ENCODE measurements around the gene SPOP. TPM values are rescaled to one million over a fixed set of nuclear protein-coding genes. Genes with fewer than 3 reads are reported as not detected.

The SPOP gene
- total RNA-seq, 1 experiment from 2014 or later, result 79.9 TPM

- intact Hi-C loops (cut with micrococcal nuclease; ENCODE audit: unreplicated experiment), result no loop called here
- Mint-ChIP-seq H3K27ac (ENCODE audit: unreplicated experiment) (no peak overlapping the region), H3K36me3 (ENCODE audit: insufficient read depth, unreplicated experiment) (peaks cover 10% of the 10 kb centered on the region), H3K4me3 (ENCODE audit: low read depth, unreplicated experiment) (no peak overlapping the region), H3K9me3 (ENCODE audit: low read depth, unreplicated experiment) (no peaks in the 10 kb centered on the region), H3K4me1 (ENCODE audit: low read depth, unreplicated experiment) (no peaks in the 10 kb centered on the region), H3K27me3 (ENCODE audit: unreplicated experiment) (peaks cover 53% of the 10 kb centered on the region)
- CTCF ChIA-PET, result no interaction called here
- BruUV-seq (replicated peaks), result no TSS peak
- no peak for TF ChIP-seq CTCF (IDR thresholded peaks at IDR 0.05; ENCODE audit: unreplicated experiment)
- no peak for DNase-seq
These were observed 96.3 kb downstream of the SPOP start for GRCh38 chr17:49581648-49581998.

GRCh38 chr17:49580981-49581647 is 96.8 kb downstream of the SPOP start:
- Mint-ChIP-seq H3K4me3 (ENCODE audit: low read depth, unreplicated experiment) (no peak overlapping the region), H3K4me1 (ENCODE audit: low read depth, unreplicated experiment) (no peaks in the 10 kb centered on the region), H3K36me3 (ENCODE audit: insufficient read depth, unreplicated experiment) (peaks cover 10% of the 10 kb centered on the region), H3K27ac (ENCODE audit: unreplicated experiment) (no peak overlapping the region), H3K27me3 (ENCODE audit: unreplicated experiment) (peaks cover 58% of the 10 kb centered on the region), H3K9me3 (ENCODE audit: low read depth, unreplicated experiment) (no peaks in the 10 kb centered on the region)
- DNase-seq, result no peak
- intact Hi-C loops (cut with micrococcal nuclease; ENCODE audit: unreplicated experiment), result no loop called here
- no TSS peak for BruUV-seq (replicated peaks)
- no peak for TF ChIP-seq CTCF (IDR thresholded peaks at IDR 0.05; ENCODE audit: unreplicated experiment)
- CTCF ChIA-PET, result no interaction called here

- no peak overlapping the region for H3K27ac Mint-ChIP-seq (ENCODE audit: unreplicated experiment)
- H3K36me3 Mint-ChIP-seq (ENCODE audit: insufficient read depth, unreplicated experiment), result peaks cover 10% of the 10 kb centered on the region
- no peak for DNase-seq
- no peak overlapping the region for H3K4me3 Mint-ChIP-seq (ENCODE audit: low read depth, unreplicated experiment)
- H3K27me3 Mint-ChIP-seq (ENCODE audit: unreplicated experiment), result peaks cover 68% of the 10 kb centered on the region
- BruUV-seq (replicated peaks), result no TSS peak
- intact Hi-C loops (cut with micrococcal nuclease; ENCODE audit: unreplicated experiment), result no loop called here
- TF ChIP-seq CTCF (IDR thresholded peaks at IDR 0.05; ENCODE audit: unreplicated experiment), result no peak
- no peaks in the 10 kb centered on the region for H3K9me3 Mint-ChIP-seq (ENCODE audit: low read depth, unreplicated experiment)
- no peaks in the 10 kb centered on the region for H3K4me1 Mint-ChIP-seq (ENCODE audit: low read depth, unreplicated experiment)
- CTCF ChIA-PET, result interaction anchor here (0.8 kb wide), 1 partner anchor 287 kb away, joined by 3 read pairs; no protein-coding TSS in a partner anchor
These were observed 97.7 kb downstream of the SPOP start for GRCh38 chr17:49580055-49580721.

- Mint-ChIP-seq H3K9me3 (ENCODE audit: low read depth, unreplicated experiment) (no peaks in the 10 kb centered on the region), H3K4me1 (ENCODE audit: low read depth, unreplicated experiment) (no peaks in the 10 kb centered on the region), H3K4me3 (ENCODE audit: low read depth, unreplicated experiment) (no peak overlapping the region), H3K27ac (ENCODE audit: unreplicated experiment) (no peak overlapping the region), H3K36me3 (ENCODE audit: insufficient read depth, unreplicated experiment) (peaks cover 10% of the 10 kb centered on the region), H3K27me3 (ENCODE audit: unreplicated experiment) (peaks cover 74% of the 10 kb centered on the region)
- intact Hi-C loops (cut with micrococcal nuclease; ENCODE audit: unreplicated experiment), result no loop called here
- DNase-seq, result no peak
- TF ChIP-seq CTCF (IDR thresholded peaks at IDR 0.05; ENCODE audit: unreplicated experiment), result no peak
- no TSS peak for BruUV-seq (replicated peaks)
- CTCF ChIA-PET, result no interaction called here
These were observed 98.4 kb downstream of the SPOP start for GRCh38 chr17:49579522-49579921.
